Measurements from ENCODE around the gene SNAPC2.

The SNAPC2 gene

GRCh38 chr19:7933828-7934725 is 13.9 kb downstream of the SNAPC2 start:
- no peak for TF ChIP-seq CTCF (IDR thresholded peaks at IDR 0.05)
- Histone ChIP-seq H3K4me3 (no peak overlapping the region), H3K27ac (peak overlapping the region; percentile 6 to 8)
- no peak for DNase-seq (ENCODE audit: low spot score)

GRCh38 chr19:7934766-7935165 is 14.6 kb downstream of the SNAPC2 start:
- no peak overlapping the region for H3K4me3 ChIP-seq
- H3K27ac ChIP-seq, result peak overlapping the region in 1 of 2 donors; percentile 8
- TF ChIP-seq CTCF (IDR thresholded peaks at IDR 0.05), result no peak
- no peak for DNase-seq (ENCODE audit: low spot score)

- Histone ChIP-seq H3K4me3 (no peak overlapping the region), H3K27ac (no peak overlapping the region)
- no peak for DNase-seq (ENCODE audit: low spot score)
- TF ChIP-seq CTCF (IDR thresholded peaks at IDR 0.05), result no peak
These were observed 20.7 kb downstream of the SNAPC2 start for GRCh38 chr19:7940841-7941240.

GRCh38 chr19:7941895-7942596 is 21.9 kb downstream of the SNAPC2 start:
- Histone ChIP-seq H3K27ac (no peak overlapping the region), H3K4me3 (no peak overlapping the region)
- no peak for DNase-seq (ENCODE audit: low spot score)
- no peak for TF ChIP-seq CTCF (IDR thresholded peaks at IDR 0.05)

- peak overlapping the region; percentile 94 for H3K4me3 ChIP-seq
- H3K27ac ChIP-seq, result peak overlapping the region; percentile 95 to 96
- no peak for TF ChIP-seq CTCF (IDR thresholded peaks at IDR 0.05)
- no peak for DNase-seq (ENCODE audit: low spot score)
These were observed 22.9 kb downstream of the SNAPC2 start for GRCh38 chr19:7942981-7943443.

- Histone ChIP-seq H3K4me3 (peak within 1 kb of the TSS; percentile 94), H3K27ac (peak within 1 kb of the TSS; percentile 95 to 96)
- no peak for TF ChIP-seq CTCF (IDR thresholded peaks at IDR 0.05)
- peak; percentile 100 for DNase-seq (ENCODE audit: low spot score)
These were observed 23.5 kb downstream of the SNAPC2 start, which contains the start of gene TIMM44 for GRCh38 chr19:7943444-7944176. Gene TIMM44 (minus strand): TSS chr19:7943666. CDS start chr19:7943651, 15 bp downstream.

Data from coronary artery (tissue), 2 donors.